Measurements from ENCODE around the gene PSMA8.
"Not testable (repeated sequence)": the region's sequence is repeated elsewhere in the genome, so short reads cannot be mapped to it uniquely, and the experiment has no call there.

PSMA8 gene

GRCh38 chr18:26175481-26175880, 41.8 kb downstream of the PSMA8 start:
- DNase-seq (ENCODE audit: low spot score) = no peak

DNA sequence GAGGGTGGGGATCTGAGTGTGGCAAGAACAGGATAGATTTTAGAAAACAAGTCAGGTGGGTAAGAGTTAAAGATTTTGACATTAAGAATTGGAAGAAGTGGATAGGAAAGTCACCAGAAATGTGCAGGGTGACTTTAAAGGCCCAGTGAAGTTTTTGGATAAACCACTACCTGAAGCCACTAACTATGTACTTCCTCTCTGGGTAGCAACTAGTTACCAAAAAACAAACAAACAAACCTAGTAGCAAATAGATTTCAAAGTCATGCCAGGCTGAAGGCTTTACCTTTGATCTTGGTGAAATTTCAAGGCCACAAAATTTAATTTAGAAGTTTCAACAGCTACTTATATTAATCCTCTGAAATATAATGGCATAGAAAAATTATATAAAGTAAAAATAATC, 42.5 kb downstream of the PSMA8 start:
- no peak for DNase-seq (ENCODE audit: low spot score)

GRCh38 chr18:26181343-26181826, 47.7 kb downstream of the PSMA8 start:
- DNase-seq (ENCODE audit: low spot score) = no peak

GRCh38 chr18:26183395-26184112, 49.9 kb downstream of the PSMA8 start:
- no peak for DNase-seq (ENCODE audit: low spot score)

DNA sequence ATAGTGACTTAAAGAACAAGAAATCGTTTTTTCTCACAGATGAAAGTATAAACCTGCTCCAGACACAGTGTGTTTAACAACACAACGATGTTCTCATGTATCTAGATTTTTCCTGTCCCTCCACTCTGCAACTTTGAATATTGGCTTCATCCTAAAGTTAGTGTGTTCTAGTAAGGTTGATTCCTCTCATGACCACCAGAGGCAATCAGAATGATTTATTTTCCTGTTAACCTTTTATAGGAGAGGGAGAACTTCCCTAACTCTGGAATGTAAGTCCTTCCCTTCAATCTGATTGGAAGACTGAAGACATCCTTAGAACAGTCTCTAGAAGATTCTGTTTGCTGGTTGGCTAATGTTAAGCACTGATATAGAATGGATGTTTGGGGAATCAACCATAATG, 51.6 kb downstream of the PSMA8 start:
- peak; percentile 43 for DNase-seq (ENCODE audit: low spot score)

GRCh38 chr18:26190506-26190905, 56.8 kb downstream of the PSMA8 start:
- DNase-seq (ENCODE audit: low spot score) = no peak

DNA sequence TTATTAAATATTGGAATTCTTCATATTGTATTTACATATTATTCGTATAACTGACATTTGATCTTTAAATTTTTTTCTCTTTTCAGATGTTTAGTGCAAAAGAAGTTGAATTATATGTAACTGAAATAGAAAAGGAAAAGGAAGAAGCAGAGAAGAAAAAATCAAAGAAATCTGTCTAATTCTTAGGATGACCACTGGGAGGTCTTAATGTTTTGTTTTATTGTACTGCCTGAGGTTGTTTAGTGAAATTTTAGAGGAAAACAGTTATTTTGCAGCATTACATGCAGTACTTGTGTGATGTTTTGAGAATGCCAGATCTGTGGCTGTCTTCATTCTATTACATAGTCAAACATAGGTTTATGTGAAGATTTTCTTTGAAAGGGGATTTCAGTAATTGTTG, 58.6 kb downstream of the PSMA8 start:
- no peak for DNase-seq (ENCODE audit: low spot score)

DNA sequence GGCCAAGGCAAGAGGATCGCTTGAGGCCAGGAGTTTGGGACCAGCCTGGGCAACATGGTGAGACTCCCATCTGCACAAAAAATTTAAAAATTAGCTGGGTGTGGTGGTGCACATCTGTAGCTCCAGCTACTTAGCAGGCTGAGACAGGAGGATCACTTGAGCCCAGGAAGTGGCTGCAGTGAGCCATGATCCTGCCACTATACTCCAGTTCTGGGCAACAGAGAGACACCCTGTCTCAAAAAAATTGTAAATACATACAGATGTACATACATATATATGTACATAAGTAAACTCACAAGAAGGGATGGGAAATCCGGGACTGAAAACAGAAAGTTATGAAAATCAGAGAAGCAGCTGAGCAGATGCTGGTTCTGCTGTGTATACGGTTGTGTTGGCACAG, 62.9 kb downstream of the PSMA8 start:
- no peak for DNase-seq (ENCODE audit: low spot score)

- not testable (repeated sequence) for DNase-seq (ENCODE audit: low spot score)
These were observed 68.3 kb downstream of the PSMA8 start for GRCh38 chr18:26202001-26202400.

DNA sequence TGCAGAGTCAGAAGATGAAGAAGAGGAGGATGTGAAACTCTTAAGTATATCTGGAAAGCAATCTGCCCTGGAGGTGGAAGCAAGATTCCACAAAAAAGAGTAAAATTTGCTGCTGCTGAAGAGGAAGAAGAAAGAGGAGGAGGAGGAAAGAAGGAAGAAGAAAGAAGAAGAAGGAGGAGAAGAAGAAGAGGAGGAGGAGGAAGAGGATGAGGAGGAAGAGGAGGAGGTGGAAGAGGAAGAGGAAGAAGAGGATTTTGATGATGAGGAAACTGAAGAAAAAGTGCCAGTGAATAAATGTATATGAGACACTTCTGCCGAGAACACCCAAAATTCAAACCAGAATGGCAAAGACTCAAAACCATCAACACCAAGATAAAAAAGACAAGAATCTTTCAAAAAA, 71.6 kb downstream of the PSMA8 start:
- no peak for DNase-seq (ENCODE audit: low spot score)

DNA sequence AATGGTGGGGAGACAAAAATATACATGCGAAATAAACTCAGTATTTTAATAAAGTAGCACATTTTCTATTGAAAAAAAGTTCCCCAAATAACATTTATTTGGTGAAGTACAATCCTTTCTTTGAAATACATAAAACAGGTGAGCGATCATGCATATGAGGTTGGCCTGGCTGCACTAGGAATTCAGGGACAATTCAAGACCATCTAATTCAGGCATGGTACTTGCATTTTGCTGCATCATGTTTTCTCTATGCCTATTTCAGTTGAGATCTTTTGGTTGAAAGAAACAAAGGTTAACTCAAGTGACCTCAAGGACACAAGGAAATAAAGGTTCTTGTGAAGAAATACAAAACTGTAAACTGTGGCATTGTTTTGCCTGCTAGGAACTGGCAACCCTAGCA, 72.8 kb downstream of the PSMA8 start:
- DNase-seq (ENCODE audit: low spot score) = no peak

DNA sequence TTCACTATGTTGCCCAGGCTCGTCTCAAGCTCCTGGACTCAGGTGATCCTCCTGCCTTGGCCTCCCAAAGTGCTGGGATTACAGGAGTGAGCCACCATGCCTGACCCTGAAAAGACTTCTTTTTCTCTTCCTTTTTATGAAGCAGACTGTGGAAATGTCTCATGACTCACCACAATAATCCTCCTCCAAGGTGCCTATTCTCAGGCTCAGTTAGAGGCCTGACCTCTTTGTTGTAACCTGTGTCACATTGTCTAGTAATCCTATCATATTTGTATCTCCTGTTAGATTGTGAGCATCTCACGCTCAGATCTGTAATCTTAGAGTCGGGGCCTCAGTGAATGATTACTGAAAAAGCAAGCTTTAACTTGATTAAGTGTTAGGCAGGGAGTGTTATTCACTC, 74.3 kb downstream of the PSMA8 start:
- no peak for DNase-seq (ENCODE audit: low spot score)

DNA sequence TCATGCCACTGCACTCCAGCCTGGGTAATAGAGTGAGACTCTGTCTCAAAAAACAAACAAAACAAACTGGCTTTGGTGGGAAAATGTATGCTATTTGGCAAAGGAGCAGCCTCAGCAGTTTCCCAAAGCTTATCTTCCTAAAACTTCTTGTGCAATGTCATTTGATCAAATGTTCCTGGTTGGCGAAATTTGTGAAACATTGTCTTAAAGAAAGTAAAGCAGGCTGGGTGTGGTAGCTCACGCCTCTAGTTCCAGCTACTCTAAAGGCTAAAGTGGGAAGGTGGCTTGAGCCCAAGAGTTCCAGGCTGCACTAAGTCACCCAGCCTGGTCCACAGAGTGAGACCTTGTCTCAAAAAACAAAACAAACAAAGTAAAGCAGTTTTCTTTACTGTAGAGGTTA, 75.3 kb downstream of the PSMA8 start:
- no peak for DNase-seq (ENCODE audit: low spot score)

GRCh38 chr18:26210147-26210546, 76.5 kb downstream of the PSMA8 start:
- no peak for DNase-seq (ENCODE audit: low spot score)

DNA sequence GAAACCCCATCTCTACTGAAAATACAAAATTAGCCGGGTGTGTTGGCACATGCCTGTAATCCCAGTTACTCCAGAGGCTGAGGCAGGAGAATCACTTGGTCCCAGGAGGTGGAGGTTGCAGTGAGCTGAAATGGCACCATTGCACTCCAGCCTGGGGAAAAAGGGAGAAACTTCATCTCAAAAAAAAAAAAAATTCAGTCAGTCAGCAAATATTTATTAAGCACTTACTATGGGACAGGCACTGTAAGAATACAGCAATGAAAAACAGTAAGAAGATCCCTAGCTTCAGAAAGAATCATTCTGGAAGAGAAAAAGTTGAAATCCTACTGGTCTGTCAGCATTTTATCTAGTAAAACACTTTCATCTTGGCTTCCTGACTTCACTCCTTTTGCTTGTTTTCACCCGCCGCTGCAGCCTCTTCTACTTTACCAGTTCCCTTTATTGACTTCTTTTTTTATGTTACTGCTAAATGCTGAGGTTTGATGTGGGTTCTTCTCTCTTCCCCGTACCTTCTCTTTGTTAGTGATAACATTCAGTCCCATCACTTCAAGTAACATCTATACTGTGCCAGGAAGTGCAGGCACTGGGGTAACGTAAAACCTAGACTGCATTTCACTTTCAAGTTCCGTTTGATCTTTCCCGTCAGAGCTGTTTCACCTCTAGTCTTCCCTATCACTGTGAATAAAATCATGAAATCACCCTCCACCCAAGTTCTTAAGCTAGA, 81.7 kb downstream of the PSMA8 start:
- no peak for DNase-seq (ENCODE audit: low spot score)

GRCh38 chr18:26225022-26225693, 91.5 kb downstream of the PSMA8 start:
- DNase-seq (ENCODE audit: low spot score) = no peak

GRCh38 chr18:26225915-26226228, 92.2 kb downstream of the PSMA8 start:
- DNase-seq (ENCODE audit: low spot score) = no peak

GRCh38 chr18:26226229-26227050, 92.8 kb downstream of the PSMA8 start, which contains the start of gene TAF4B:
Gene TAF4B (plus strand): TSS chr18:26226445. CDS start chr18:26226934, 489 bp downstream.
- peak; percentile 96 for DNase-seq (ENCODE audit: low spot score)

- no peak for DNase-seq (ENCODE audit: low spot score)
These were observed 93.5 kb downstream of the PSMA8 start for GRCh38 chr18:26227051-26227670.

- no peak for DNase-seq (ENCODE audit: low spot score)
These were observed 95.0 kb downstream of the PSMA8 start for GRCh38 chr18:26228562-26229260.

GRCh38 chr18:26230497-26230896, 96.8 kb downstream of the PSMA8 start:
- no peak for DNase-seq (ENCODE audit: low spot score)

Data from iPS-NIHi11 (cell line).